Neural cell (in vitro differentiated cells): ENCODE measurements around the gene TMEM92. TPM values are rescaled to one million over a fixed set of nuclear protein-coding genes. Genes with fewer than 3 reads are reported as not detected.

Source experiments
- H2AFZ ChIP-seq: fragments of 200-600, 300-800 bp; sonication (generic), shearing (Covaris generic); 2 replicates; pipeline ENCODE4 v1.6.0; 2014; ENCODE audit warnings: low read depth, mild to moderate bottlenecking, antibody characterized with exemption, low read length, moderate library complexity
- H3F3A ChIP-seq: fragments of 200-600 bp; shearing (Covaris generic); 2 replicates; pipeline ENCODE4 v1.6.1; 2016; ENCODE audit warnings: mild to moderate bottlenecking, moderate library complexity, mixed read lengths, antibody characterized with exemption, low read length; ENCODE audit not compliant: insufficient read depth, poor library complexity, severe bottlenecking
- H3K27ac ChIP-seq: fragments of 200-600, 300-800 bp; sonication (generic), shearing (Covaris generic); 2 replicates; pipeline ENCODE4 v1.5.1; 2014; ENCODE audit warnings: mild to moderate bottlenecking, low read length, moderate library complexity
- H3K27me3 ChIP-seq: fragments of 300-800, 200-600 bp; sonication (generic), shearing (Covaris generic); 2 replicates; pipeline ENCODE4 v1.6.0; 2014; ENCODE audit warnings: mild to moderate bottlenecking, low read depth, low read length, moderate library complexity; ENCODE audit not compliant: insufficient read depth
- H3K36me3 ChIP-seq: fragments of 300-800, 200-600 bp; sonication (generic), shearing (Covaris generic); 2 replicates; pipeline ENCODE4 v1.5.1; 2014; ENCODE audit warnings: mild to moderate bottlenecking, antibody characterized with exemption, low read length, moderate library complexity; ENCODE audit not compliant: insufficient read depth
- H3K4me2 ChIP-seq: fragments of 300-800, 200-600 bp; sonication (generic), shearing (Covaris generic); 2 replicates; pipeline ENCODE4 v1.6.0; 2014; ENCODE audit warnings: mild to moderate bottlenecking, low read length
- H3K4me3 ChIP-seq: fragments of 300-800, 200-600 bp; sonication (generic), shearing (Covaris generic); 2 replicates; pipeline ENCODE4 v1.5.1; 2014; ENCODE audit warnings: mild to moderate bottlenecking, low read length, moderate library complexity
- H3K79me2 ChIP-seq: fragments of 200-600 bp; shearing (Covaris generic); replicated peaks from 2 replicates; pipeline ENCODE4 v1.6.0; 2014; ENCODE audit warnings: mild to moderate bottlenecking, low read length, moderate library complexity; ENCODE audit not compliant: insufficient read depth
- H3K9ac ChIP-seq: fragments of 300-800, 200-600 bp; sonication (generic), shearing (Covaris generic); 2 replicates; pipeline ENCODE4 v1.6.1; 2016; ENCODE audit warnings: mild to moderate bottlenecking, low read length, mixed read lengths
- H3K9me2 ChIP-seq: fragments of 200-600 bp; shearing (Covaris generic); 2 replicates; pipeline ENCODE4 v1.6.1; 2016; ENCODE audit warnings: mild to moderate bottlenecking, low read length, mixed read lengths; ENCODE audit not compliant: insufficient read depth
- H3K9me3 ChIP-seq: fragments of 200-600, 300-800 bp; sonication (generic), shearing (Covaris generic); 2 replicates; pipeline ENCODE4 v1.6.1; 2016; ENCODE audit warnings: mild to moderate bottlenecking, mixed run types, low read length, moderate library complexity, mixed read lengths
- H4K20me1 ChIP-seq: fragments of 200-600 bp; shearing (Covaris generic); 2 replicates; pipeline ENCODE4 v1.6.1; 2016; ENCODE audit warnings: mild to moderate bottlenecking, mixed run types; ENCODE audit not compliant: insufficient read depth
- CTCF ChIP-seq: fragments of 450-650 bp; IDR thresholded peaks from 2 replicates; pipeline ENCODE4 v1.5.1; 2014; ENCODE audit warnings: antibody characterized with exemption, mild to moderate bottlenecking, moderate library complexity; ENCODE audit not compliant: poor library complexity, severe bottlenecking
- EP300 ChIP-seq: fragments of 450-650 bp; conservative IDR thresholded peaks from 2 replicates; pipeline ENCODE4 v1.6.1; 2014; ENCODE audit warnings: antibody characterized with exemption, mild to moderate bottlenecking, moderate library complexity; ENCODE audit not compliant: poor library complexity, severe bottlenecking
- EZH2 ChIP-seq: fragments of 200-600, 300-800 bp; shearing (Covaris generic), sonication (generic); IDR thresholded peaks from 2 replicates; pipeline ENCODE4 v1.6.1; 2014; ENCODE audit warnings: antibody characterized with exemption, low read length, borderline replicate concordance, mild to moderate bottlenecking; ENCODE audit not compliant: insufficient read depth, poor library complexity, severe bottlenecking
- MXI1 ChIP-seq: fragments of 450-650 bp; conservative IDR thresholded peaks from 2 replicates; pipeline ENCODE4 v1.6.1; 2014; ENCODE audit warnings: antibody characterized with exemption, mild to moderate bottlenecking; ENCODE audit not compliant: poor library complexity, severe bottlenecking
- POLR2AphosphoS5 ChIP-seq: IDR thresholded peaks from 2 replicates; pipeline ENCODE4 v1.6.1; 2012
- RAD21 ChIP-seq: fragments of 450-650 bp; conservative IDR thresholded peaks from 2 replicates; pipeline ENCODE4 v1.6.1; 2014; ENCODE audit warnings: antibody characterized with exemption, mild to moderate bottlenecking, moderate library complexity
- REST ChIP-seq: IDR thresholded peaks from 2 replicates; pipeline ENCODE4 v1.6.1; 2012; ENCODE audit warnings: borderline replicate concordance
- SMC3 ChIP-seq: fragments of 450-650 bp; conservative IDR thresholded peaks from 2 replicates; pipeline ENCODE4 v1.6.1; 2014; ENCODE audit warnings: antibody characterized with exemption, mild to moderate bottlenecking, moderate library complexity; ENCODE audit not compliant: poor library complexity
- TAF1 ChIP-seq: IDR thresholded peaks from 2 replicates; pipeline ENCODE4 v1.6.1; 2012; ENCODE audit warnings: low read depth
- polyA plus RNA-seq: library from polyadenylated mRNA; depleted of rRNA; stranded (reverse); fragments of >200 nt; gene quantifications from 2 replicates; pipeline ENCODE4 v1.2.3, GENCODE V29; 2014

Gene TMEM92
- polyA plus RNA-seq, 1 donor from 2014 or later = not detected

- Histone ChIP-seq H3K36me3 (no peaks in the 10 kb centered on the region), H3K79me2 (no peaks in the 10 kb centered on the region), H3K27me3 (no peaks in the 10 kb centered on the region), H3K9me3 (no peaks in the 10 kb centered on the region), H2AFZ (no peak overlapping the region), H4K20me1 (no peaks in the 10 kb centered on the region), H3K4me3 (no peak overlapping the region), H3K27ac (no peak overlapping the region), H3F3A (no peaks in the 10 kb centered on the region), H3K9me2 (no peaks in the 10 kb centered on the region), H3K4me2 (no peak overlapping the region), H3K9ac (no peak overlapping the region)
- TF ChIP-seq EP300 = no peak
- TF ChIP-seq EZH2 = no peak
- TF ChIP-seq CTCF = no peak
- TF ChIP-seq SMC3 = no peak
- TF ChIP-seq TAF1 = no peak
- TF ChIP-seq RAD21 = no peak
- no peak for TF ChIP-seq MXI1
- TF ChIP-seq POLR2AphosphoS5 = no peak
- TF ChIP-seq REST = no peak
Observed at GRCh38 chr17:50317121-50317520, 42.9 kb downstream of the TMEM92 start.

GRCh38 chr17:50318501-50319285 is 44.4 kb downstream of the TMEM92 start:
- Histone ChIP-seq H3K79me2 (no peaks in the 10 kb centered on the region), H3K9ac (no peak overlapping the region), H3K9me3 (no peaks in the 10 kb centered on the region), H3K27me3 (no peaks in the 10 kb centered on the region), H3K36me3 (no peaks in the 10 kb centered on the region), H2AFZ (no peak overlapping the region), H4K20me1 (no peaks in the 10 kb centered on the region), H3K27ac (no peak overlapping the region), H3K4me2 (no peak overlapping the region), H3K4me3 (no peak overlapping the region), H3F3A (no peaks in the 10 kb centered on the region), H3K9me2 (no peaks in the 10 kb centered on the region)
- no peak for TF ChIP-seq TAF1
- TF ChIP-seq EP300 = no peak
- TF ChIP-seq EZH2 = no peak
- TF ChIP-seq POLR2AphosphoS5 = no peak
- no peak for TF ChIP-seq MXI1
- TF ChIP-seq REST = no peak
- TF ChIP-seq SMC3 = no peak
- no peak for TF ChIP-seq RAD21
- no peak for TF ChIP-seq CTCF
